COLO668 (cell line): ENCODE data around the gene C17orf50.
A peak's percentile ranks its signal among the peaks of the same experiment; 100 is the strongest.

ENCODE experiments used
- DNase-seq: peaks from one replicate; lab custom pipeline; 2025; ENCODE audit not compliant: unreplicated experiment; lab: John Stamatoyannopoulos, UW

The C17orf50 gene

GRCh38 chr17:35780950-35781349, 20.3 kb downstream of the C17orf50 start:
- no peak for DNase-seq

GRCh38 chr17:35784895-35785294, 24.2 kb downstream of the C17orf50 start:
- DNase-seq: no peak

GRCh38 chr17:35786941-35787432, 26.3 kb downstream of the C17orf50 start:
- DNase-seq: no peak

DNA sequence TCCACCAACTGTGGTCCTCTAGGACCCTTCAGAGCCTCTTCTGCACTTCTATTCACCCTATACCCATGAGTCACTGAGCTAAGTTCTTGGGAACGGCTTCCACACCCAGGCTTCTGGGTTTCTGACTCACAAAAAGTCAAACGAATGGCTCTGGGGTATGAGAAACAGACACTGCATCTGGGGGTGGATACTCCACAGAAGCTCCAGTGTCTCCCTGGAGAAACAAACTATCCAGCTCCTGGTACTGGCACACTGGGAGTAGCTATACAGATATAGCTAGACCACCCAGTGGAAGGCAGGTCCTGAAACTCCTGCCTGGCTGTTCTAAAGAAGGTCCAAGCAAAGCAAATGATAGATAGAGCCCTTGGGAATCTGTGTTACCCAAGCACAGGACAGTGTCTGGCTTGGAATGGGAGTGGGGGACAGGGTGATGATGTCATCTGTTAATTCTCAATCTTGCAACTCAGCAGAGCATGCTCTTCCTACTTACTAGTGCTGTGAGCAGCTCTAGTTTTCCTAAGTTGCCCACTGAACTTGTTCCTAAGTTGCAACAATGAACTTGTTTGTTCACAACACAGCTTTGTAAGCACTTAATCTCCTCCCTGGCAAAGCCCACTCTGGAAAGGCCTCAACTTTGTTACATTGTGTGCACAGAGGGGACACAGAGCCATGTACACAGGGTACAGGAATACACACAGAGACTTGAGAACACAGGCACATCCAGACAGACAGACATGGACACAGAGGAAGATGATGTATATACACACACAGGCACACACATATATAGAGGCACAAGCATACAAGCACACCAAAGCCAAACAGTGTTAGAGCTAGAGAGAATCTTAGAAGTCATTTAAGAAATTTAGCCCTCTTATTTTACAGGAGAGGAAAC, 28.0 kb downstream of the C17orf50 start:
- DNase-seq: no peak

DNA sequence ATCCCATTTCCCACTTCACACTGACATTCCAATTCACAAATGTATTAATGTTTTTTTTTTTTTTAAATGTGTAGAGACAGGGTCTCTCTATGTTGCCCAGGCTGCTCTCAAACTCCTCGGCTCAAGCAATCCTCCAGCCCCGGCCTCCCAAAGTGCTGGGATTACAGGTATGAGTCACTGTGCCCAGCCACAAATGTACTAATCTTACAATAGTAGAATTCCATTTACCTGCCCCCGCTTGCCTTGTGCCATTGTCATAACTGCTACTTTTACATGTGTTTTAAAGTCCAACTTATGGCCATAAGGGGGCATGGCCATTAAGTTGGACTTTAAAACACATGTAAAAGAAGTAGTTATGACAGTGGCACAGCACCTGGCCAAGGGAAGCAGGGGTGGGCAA, 30.2 kb downstream of the C17orf50 start:
- no peak for DNase-seq

DNA sequence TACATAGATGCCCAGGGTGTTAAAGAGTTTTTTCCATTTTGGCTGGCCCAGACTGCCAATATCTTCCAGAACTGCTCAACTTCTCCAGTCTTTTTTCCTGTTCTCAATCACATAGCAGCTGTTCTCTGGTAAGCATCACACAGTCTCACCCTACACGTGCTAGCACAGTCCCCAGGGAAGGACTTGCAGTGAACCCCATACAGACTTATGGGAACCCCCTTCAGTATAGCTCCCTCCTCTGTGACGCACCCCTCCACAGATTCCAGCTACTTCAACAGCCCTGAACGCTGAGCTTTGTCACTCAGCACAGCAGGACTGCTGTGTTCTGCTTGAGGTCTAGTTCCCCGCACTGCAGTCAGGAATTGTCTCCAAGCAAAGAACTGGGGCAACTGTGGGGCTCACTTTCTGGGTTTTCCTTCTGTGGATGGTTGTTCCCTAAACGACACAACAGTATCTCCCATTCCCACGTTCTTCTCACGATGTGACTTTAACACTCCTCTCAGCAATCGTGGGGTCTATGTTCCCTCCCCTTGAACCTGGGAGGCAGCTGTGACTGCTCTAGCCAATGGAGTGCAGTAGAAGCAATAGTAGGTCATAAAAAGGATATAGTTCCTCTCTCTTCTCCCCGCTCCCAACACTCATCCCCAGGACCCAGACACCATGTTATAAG, 31.1 kb downstream of the C17orf50 start:
- DNase-seq: no peak

DNA sequence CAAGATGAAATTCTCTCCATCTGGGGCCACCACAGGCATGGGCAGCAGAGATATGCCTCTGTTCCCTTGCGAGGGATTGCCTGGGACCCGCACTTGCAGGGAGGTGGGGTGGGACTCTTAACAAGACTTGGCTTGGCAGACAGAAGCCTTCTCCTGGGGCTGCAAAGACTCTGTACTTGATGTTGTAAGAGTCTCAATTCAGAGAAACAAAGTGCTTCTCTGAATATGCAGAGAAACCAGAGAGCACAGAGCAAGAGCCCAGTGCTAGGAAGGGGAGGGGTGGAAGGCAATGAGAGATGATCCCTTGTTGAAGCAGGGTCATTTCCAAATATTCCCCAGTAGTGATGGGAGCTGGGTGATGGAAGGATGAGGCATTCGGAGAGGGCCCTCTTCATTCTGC, 32.6 kb downstream of the C17orf50 start:
- no peak for DNase-seq

GRCh38 chr17:35795007-35795870, 34.6 kb downstream of the C17orf50 start, which contains the start of gene MMP28:
MMP28 (minus strand) TSS chr17:35795641; CDS start chr17:35795377, 264 bp downstream.
- DNase-seq: peak; percentile 65

DNA sequence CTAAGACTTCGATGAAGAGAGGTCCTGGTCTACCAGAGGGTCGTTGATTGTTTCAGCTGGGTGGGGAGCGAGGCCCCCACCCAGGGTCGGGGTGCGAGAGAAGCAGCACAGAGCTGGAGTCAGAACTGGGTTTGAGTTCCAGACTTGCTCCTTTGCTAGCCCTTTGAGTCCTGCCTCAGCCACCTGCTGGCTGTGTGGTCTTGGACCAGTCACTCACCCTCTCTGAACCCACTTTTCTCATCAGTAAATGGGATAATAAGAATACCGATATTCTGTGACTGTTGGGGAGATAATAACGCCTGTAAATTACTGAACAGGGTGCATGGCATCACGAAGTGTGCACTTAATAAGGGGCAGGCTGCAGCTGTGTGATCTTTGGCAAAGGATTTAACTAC, 35.2 kb downstream of the C17orf50 start:
- DNase-seq: no peak

GRCh38 chr17:35796942-35797341, 36.3 kb downstream of the C17orf50 start:
- no peak for DNase-seq

GRCh38 chr17:35797370-35797769, 36.7 kb downstream of the C17orf50 start:
- no peak for DNase-seq

- no peak for DNase-seq
These were observed 37.2 kb downstream of the C17orf50 start for GRCh38 chr17:35797918-35798317.

DNA sequence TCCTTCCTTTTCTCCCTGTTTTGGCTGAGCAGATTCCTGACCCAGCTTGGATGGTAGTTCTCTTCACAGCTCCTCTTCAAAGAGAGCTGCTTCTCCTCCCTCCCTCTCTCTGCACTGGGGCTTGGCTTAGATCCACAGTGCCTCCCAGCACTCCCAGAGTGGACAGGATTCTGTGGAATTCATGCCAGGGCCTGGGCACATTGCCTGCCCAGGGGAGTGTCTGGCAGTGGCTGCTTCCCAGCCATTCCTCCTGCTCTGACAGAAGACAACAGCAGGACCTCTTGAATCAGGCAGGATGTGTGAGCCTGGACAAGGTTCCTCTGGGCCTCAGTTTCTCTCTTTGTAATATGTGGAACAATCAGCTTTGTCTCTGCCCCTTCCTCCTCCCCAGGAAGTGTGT, 39.3 kb downstream of the C17orf50 start:
- no peak for DNase-seq

GRCh38 chr17:35801583-35802224, 41.0 kb downstream of the C17orf50 start:
- DNase-seq: no peak

GRCh38 chr17:35804658-35805192, 44.0 kb downstream of the C17orf50 start:
- peak; percentile 15 for DNase-seq

DNA sequence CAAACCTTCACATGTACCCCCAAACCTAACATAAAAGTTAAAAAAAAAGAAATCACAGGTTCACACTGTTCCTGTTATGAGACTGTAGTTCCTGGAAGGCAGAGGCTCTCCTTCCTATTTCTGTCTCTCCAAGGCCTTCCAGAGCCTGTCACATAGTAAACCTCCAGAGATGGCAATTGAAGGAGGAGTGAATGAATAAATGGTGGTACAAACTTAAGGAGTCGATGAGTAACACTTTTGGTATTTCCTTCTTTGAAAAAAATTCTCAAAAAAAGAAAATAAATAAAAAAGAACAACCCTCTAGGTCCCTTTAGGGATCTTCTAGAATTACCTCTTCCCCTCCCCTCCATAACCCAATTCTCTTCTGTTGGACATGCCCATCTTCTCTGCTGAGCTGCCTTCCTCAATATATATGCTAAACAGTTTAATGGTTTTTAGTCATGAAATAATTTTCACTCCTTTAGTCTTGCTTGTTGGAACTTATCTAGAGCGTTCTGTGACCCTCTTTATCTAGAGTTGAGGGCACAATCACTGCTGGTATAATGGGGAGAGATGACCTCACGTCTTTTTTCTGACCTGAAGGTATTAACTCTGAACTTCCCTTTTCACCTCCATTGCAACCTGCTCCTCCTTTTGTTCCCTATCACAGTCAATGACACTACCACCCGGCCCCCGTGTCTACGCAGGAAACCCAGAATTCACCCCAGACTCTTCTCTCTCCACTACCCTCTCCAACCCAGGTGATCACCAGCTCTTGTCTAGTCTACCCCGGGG, 46.9 kb downstream of the C17orf50 start:
- no peak for DNase-seq

- no peak for DNase-seq
These were observed 47.7 kb downstream of the C17orf50 start for GRCh38 chr17:35808240-35808961.

DNA sequence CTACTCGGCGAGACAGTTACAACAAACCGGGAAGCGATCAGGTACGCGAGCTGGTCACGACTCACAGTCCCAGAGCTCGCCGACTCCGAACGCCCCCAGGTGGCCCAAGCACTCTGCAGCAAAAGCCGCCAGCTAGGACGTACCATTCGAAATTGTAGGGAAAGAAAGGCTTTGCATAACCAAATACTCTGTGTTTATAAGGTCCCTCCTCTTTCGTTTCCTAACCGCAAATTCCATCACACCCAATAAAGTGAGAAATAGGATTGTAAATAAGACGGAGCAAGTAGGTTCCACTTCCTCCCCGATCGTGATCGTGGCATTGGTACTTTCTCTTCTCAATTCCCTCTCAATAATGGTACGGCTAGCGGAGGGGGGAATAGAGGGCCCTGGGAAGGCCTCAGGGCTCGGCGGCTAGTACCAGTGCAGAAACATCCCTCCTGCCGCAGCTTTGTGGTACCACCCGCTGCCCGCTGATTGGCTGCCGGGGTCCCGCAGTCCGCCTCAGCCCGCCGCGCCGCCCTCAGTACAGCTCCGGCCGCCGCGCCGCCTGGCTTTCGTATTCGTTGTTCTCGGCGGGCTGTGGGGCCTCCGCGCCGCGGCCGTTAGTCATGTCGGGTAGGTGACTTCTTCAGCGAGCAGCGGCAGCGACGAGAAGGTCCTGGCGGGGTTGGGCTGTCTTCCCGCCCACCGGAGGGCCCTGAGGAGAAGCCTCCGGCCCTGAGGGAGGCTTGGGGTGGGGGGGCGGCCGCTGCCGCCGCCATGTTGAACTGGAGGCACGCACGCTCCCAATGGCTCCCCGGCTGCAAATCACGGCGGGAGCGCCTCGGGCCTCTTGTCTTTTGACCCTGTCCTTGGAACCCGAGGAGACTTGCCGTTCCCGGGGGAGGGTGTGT, 48.5 kb downstream of the C17orf50 start, which contains the start of gene TAF15:
Gene TAF15, plus strand, starts transcription at position 523 of the 893 bp plus-strand sequence. Its CDS starts 86 bp downstream, at position 609.
- peak; percentile 93 for DNase-seq
